Body of pancreas (tissue), 4 donors: Measurements from ENCODE around the gene SKAP1.

Experiments
- POLR2A ChIP-seq, 3 donors: fragments of 450-650 bp; IDR thresholded peaks; one replicate each; pipeline ENCODE4 v1.6.1; 2016; ENCODE audit warnings: antibody characterized with exemption in 3 of 3, mild to moderate bottlenecking in 2 of 3
- TF ChIP-seq, protein P1 (sequence below), 7 experiments: fragments of 450-650 bp in 4 of 7; fragments of 200-600 bp in 3 of 7; sonication (generic) in 3 of 7; IDR thresholded peaks; one replicate each; pipeline ENCODE4 v1.5.1; 2016 to 2019; ENCODE audit warnings: antibody characterized with exemption in 7 of 7

DNA sequence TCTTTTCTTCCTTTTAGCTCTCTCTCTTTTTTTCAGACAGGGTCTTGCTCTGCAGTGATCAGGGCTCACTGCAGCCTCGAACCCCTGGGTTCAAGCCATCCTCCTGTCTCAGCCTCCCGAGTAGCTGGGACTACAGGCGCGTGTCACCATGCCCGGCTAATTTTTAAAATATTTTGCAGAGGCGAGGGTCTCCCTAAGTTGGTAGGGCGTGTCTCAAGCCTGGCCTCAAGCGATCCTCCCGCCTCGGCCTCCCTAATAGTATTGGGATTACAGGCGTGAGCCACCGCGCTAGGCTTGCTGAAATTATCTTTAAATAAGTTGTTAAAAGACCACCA lies 323.2 kb downstream of the SKAP1 start:
- TF ChIP-seq, protein P1, sequence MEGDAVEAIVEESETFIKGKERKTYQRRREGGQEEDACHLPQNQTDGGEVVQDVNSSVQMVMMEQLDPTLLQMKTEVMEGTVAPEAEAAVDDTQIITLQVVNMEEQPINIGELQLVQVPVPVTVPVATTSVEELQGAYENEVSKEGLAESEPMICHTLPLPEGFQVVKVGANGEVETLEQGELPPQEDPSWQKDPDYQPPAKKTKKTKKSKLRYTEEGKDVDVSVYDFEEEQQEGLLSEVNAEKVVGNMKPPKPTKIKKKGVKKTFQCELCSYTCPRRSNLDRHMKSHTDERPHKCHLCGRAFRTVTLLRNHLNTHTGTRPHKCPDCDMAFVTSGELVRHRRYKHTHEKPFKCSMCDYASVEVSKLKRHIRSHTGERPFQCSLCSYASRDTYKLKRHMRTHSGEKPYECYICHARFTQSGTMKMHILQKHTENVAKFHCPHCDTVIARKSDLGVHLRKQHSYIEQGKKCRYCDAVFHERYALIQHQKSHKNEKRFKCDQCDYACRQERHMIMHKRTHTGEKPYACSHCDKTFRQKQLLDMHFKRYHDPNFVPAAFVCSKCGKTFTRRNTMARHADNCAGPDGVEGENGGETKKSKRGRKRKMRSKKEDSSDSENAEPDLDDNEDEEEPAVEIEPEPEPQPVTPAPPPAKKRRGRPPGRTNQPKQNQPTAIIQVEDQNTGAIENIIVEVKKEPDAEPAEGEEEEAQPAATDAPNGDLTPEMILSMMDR (IDR thresholded peaks at IDR 0.05), result no peak
- TF ChIP-seq POLR2A (IDR thresholded peaks at IDR 0.05), result no peak
